ENCODE data around the gene BACH2. TPM values are rescaled to one million over a fixed set of nuclear protein-coding genes. Genes with fewer than 3 reads are reported as not detected.

BACH2 gene
- total RNA-seq, 1 donor from 2014 or later: 90.4 TPM

GRCh38 chr6:89954721-89955148 is 341.9 kb downstream of the BACH2 start:
- no peaks in the 10 kb centered on the region for H3K9me3 Mint-ChIP-seq
- ChIA-PET CTCF (interaction anchor here (1.5 to 1.9 kb wide), 3 partner anchors 8 to 524 kb away, joined by 5 to 8 read pairs (median 7); no protein-coding TSS in a partner anchor), POLR2A (interaction anchor here (0.8 kb wide), 1 partner anchor 261 kb away, joined by 3 read pairs; no protein-coding TSS in a partner anchor)
- TF ChIP-seq CTCF (IDR thresholded peaks at IDR 0.05): no peak
- no peak for ATAC-seq (ENCODE audit: low read depth)
- H3K4me3 Mint-ChIP-seq: no peak overlapping the region
- no peaks in the 10 kb centered on the region for H3K27me3 Mint-ChIP-seq
- peaks cover 46% of the 10 kb centered on the region for H3K4me1 Mint-ChIP-seq
- H3K27ac Mint-ChIP-seq: peak overlapping the region; percentile 13
- intact Hi-C loops (cut with micrococcal nuclease): no loop called here
- peaks cover 66% of the 10 kb centered on the region for H3K36me3 Mint-ChIP-seq (ENCODE audit: low read depth)
- no peak for DNase-seq

- CTCF ChIA-PET: interaction anchor here (1.4 to 2.0 kb wide), 2 partner anchors 12 to 526 kb away, joined by 6 to 9 read pairs; no protein-coding TSS in a partner anchor
- peak overlapping the region; percentile 76 for H3K27ac Mint-ChIP-seq
- intact Hi-C loops (cut with micrococcal nuclease): no loop called here
Measured at GRCh38 chr6:89952686-89953085, 344.0 kb downstream of the BACH2 start.

GRCh38 chr6:89952105-89952671 is 344.5 kb downstream of the BACH2 start:
- ATAC-seq (ENCODE audit: low read depth) (no peak), DNase-seq (no peak)
- Mint-ChIP-seq H3K4me1 (peaks cover 45% of the 10 kb centered on the region), H3K27ac (peak overlapping the region; percentile 76), H3K27me3 (no peaks in the 10 kb centered on the region), H3K36me3 (ENCODE audit: low read depth) (peaks cover 77% of the 10 kb centered on the region), H3K4me3 (no peak overlapping the region), H3K9me3 (no peaks in the 10 kb centered on the region)
- POLR2A ChIA-PET: no interaction called here
- intact Hi-C loops (cut with micrococcal nuclease): no loop called here
- CTCF ChIA-PET: interaction anchor here (1.4 to 2.0 kb wide), 2 partner anchors 11 to 527 kb away, joined by 6 to 9 read pairs; no protein-coding TSS in a partner anchor
- no peak for TF ChIP-seq CTCF (IDR thresholded peaks at IDR 0.05)

More at GRCh38 chr6:89952686-89953085, 344.0 kb downstream of the BACH2 start:
- ATAC-seq (ENCODE audit: low read depth) (peak; percentile 89), DNase-seq (no peak)
- TF ChIP-seq CTCF (IDR thresholded peaks at IDR 0.05): no peak
- no peaks in the 10 kb centered on the region for H3K27me3 Mint-ChIP-seq
- peaks cover 74% of the 10 kb centered on the region for H3K36me3 Mint-ChIP-seq (ENCODE audit: low read depth)
- H3K4me3 Mint-ChIP-seq: no peak overlapping the region
- peaks cover 45% of the 10 kb centered on the region for H3K4me1 Mint-ChIP-seq
- POLR2A ChIA-PET: no interaction called here
- H3K9me3 Mint-ChIP-seq: no peaks in the 10 kb centered on the region

- peak overlapping the region; percentile 76 for H3K27ac Mint-ChIP-seq
- H3K4me1 Mint-ChIP-seq: peaks cover 42% of the 10 kb centered on the region
- H3K36me3 Mint-ChIP-seq (ENCODE audit: low read depth): peaks cover 78% of the 10 kb centered on the region
- no peak overlapping the region for H3K4me3 Mint-ChIP-seq
- ChIA-PET CTCF (interaction anchor here (1.4 to 2.0 kb wide), 2 partner anchors 11 to 527 kb away, joined by 6 to 9 read pairs; no protein-coding TSS in a partner anchor), POLR2A (no interaction called here)
- H3K9me3 Mint-ChIP-seq: no peaks in the 10 kb centered on the region
- H3K27me3 Mint-ChIP-seq: no peaks in the 10 kb centered on the region
- ATAC-seq (ENCODE audit: low read depth) (no peak), DNase-seq (no peak)
- intact Hi-C loops (cut with micrococcal nuclease): no loop called here
- TF ChIP-seq CTCF (IDR thresholded peaks at IDR 0.05): no peak
Measured at GRCh38 chr6:89951574-89952104, 345.0 kb downstream of the BACH2 start.

- POLR2A ChIA-PET: no interaction called here
- Mint-ChIP-seq H3K27me3 (no peaks in the 10 kb centered on the region), H3K9me3 (no peaks in the 10 kb centered on the region), H3K36me3 (ENCODE audit: low read depth) (peaks cover 78% of the 10 kb centered on the region), H3K27ac (peak overlapping the region; percentile 19), H3K4me3 (no peak overlapping the region), H3K4me1 (peaks cover 35% of the 10 kb centered on the region)
- no peak for DNase-seq
- no peak for TF ChIP-seq CTCF (IDR thresholded peaks at IDR 0.05)
- CTCF ChIA-PET: interaction anchor here (1.2 kb wide), 1 partner anchor 10 kb away, joined by 3 read pairs; no protein-coding TSS in a partner anchor
- ATAC-seq (ENCODE audit: low read depth): no peak
- intact Hi-C loops (cut with micrococcal nuclease): no loop called here
Measured at GRCh38 chr6:89950879-89951391, 345.7 kb downstream of the BACH2 start.
